GM23248 (cell line): ENCODE measurements around the gene OGFOD1. TPM values are rescaled to one million over a fixed set of nuclear protein-coding genes. Genes with fewer than 3 reads are reported as not detected.

Experiments
- DNase-seq: peaks from one replicate; pipeline ENCODE4 v3.0.0-alpha.2; 2015
- H2AFZ ChIP-seq: fragments of 200-600 bp; sonication (generic); 2 replicates; pipeline ENCODE4 v1.6.1; 2016; ENCODE audit warnings: antibody characterized with exemption
- H3F3A ChIP-seq: fragments of 200-600 bp; sonication (generic); 2 replicates; pipeline ENCODE4 v1.6.1; 2016; ENCODE audit warnings: mild to moderate bottlenecking, antibody characterized with exemption, mixed run types; ENCODE audit not compliant: insufficient read depth
- H3K27ac ChIP-seq: fragments of 200-600 bp; sonication (generic); 2 replicates; pipeline ENCODE4 v1.5.1; 2016; ENCODE audit warnings: mild to moderate bottlenecking
- H3K27me3 ChIP-seq: fragments of 200-600 bp; sonication (generic); replicated peaks from 2 replicates; pipeline ENCODE4 v1.6.1; 2016; ENCODE audit warnings: mild to moderate bottlenecking; ENCODE audit not compliant: insufficient read depth
- H3K36me3 ChIP-seq: fragments of 200-600 bp; sonication (generic); 2 replicates; pipeline ENCODE4 v1.6.1; 2016; ENCODE audit warnings: low read depth, mild to moderate bottlenecking
- H3K4me1 ChIP-seq: fragments of 200-600 bp; sonication (generic); 2 replicates; pipeline ENCODE4 v1.6.1; 2016; ENCODE audit warnings: mild to moderate bottlenecking; ENCODE audit not compliant: insufficient read depth
- H3K4me2 ChIP-seq: fragments of 200-600 bp; sonication (generic); one replicate; pipeline ENCODE4 v1.6.1; 2016; ENCODE audit warnings: mild to moderate bottlenecking; ENCODE audit not compliant: unreplicated experiment
- H3K4me3 ChIP-seq: fragments of 200-600 bp; sonication (generic); 2 replicates; pipeline ENCODE4 v1.5.1; 2016; ENCODE audit warnings: mild to moderate bottlenecking
- H3K79me2 ChIP-seq: fragments of 200-600 bp; sonication (generic); 2 replicates; pipeline ENCODE4 v1.6.1; 2016; ENCODE audit warnings: mild to moderate bottlenecking; ENCODE audit not compliant: insufficient read depth
- H3K9ac ChIP-seq: fragments of 200-600 bp; sonication (generic); 2 replicates; pipeline ENCODE4 v1.6.1; 2016; ENCODE audit warnings: mild to moderate bottlenecking
- H3K9me2 ChIP-seq: fragments of 200-600 bp; sonication (generic); 2 replicates; pipeline ENCODE4 v1.6.1; 2016; ENCODE audit warnings: mixed run types, mild to moderate bottlenecking, moderate library complexity; ENCODE audit not compliant: insufficient read depth
- H3K9me3 ChIP-seq: fragments of 200-600 bp; sonication (generic); one replicate; pipeline ENCODE4 v1.6.1; 2017; ENCODE audit warnings: low read depth
- H4K20me1 ChIP-seq: fragments of 200-600 bp; sonication (generic); 2 replicates; pipeline ENCODE4 v1.6.0; 2016; ENCODE audit not compliant: insufficient read depth
- EZH2 ChIP-seq: fragments of 200-600 bp; sonication (generic); IDR thresholded peaks from 2 replicates; pipeline ENCODE4 v1.6.1; 2018; ENCODE audit warnings: antibody characterized with exemption, mild to moderate bottlenecking; ENCODE audit not compliant: insufficient read depth, poor library complexity, severe bottlenecking
- EZH2phosphoT487 ChIP-seq: fragments of 200-600 bp; sonication (generic); IDR thresholded peaks from 2 replicates; pipeline ENCODE4 v1.6.1; 2018; ENCODE audit warnings: antibody characterized with exemption, moderate library complexity, mild to moderate bottlenecking, low read depth; ENCODE audit not compliant: insufficient read depth
- WGBS, 2 experiments: methylation state at CpG; one replicate each; pipeline ENCODE4 v1.1.6; 2015 to 2017; ENCODE audit warnings: low lambda C conversion rate in 2 of 2, low coverage in 1 of 2; ENCODE audit errors: missing lambda C conversion rate in 2 of 2; 5-methylcytosine and 5-hydroxymethylcytosine counted together
- in situ Hi-C: fragments of 300-500 bp; cut with MboI; formaldehyde crosslinking; loops from 2 replicates; pipeline ENCODE4 v1.15.0; 2020
- polyA plus RNA-seq: library from polyadenylated mRNA; unstranded; fragments of >200 nt; fragmentation: Nextera tagmentation; extraction: Ambion mirVana; gene quantifications from 2 replicates; pipeline ENCODE4 v1.2.1, GENCODE V29; 2016
- total RNA-seq: library from RNA; depleted of rRNA; stranded (reverse); fragments of >200 nt; shearing (Covaris generic); gene quantifications from 2 replicates; pipeline ENCODE4 v1.2.3, GENCODE V29; 2014

The OGFOD1 gene
- total and polyA plus RNA-seq, 2 experiments from 2014 or later, result 59.1 to 101 TPM

DNA sequence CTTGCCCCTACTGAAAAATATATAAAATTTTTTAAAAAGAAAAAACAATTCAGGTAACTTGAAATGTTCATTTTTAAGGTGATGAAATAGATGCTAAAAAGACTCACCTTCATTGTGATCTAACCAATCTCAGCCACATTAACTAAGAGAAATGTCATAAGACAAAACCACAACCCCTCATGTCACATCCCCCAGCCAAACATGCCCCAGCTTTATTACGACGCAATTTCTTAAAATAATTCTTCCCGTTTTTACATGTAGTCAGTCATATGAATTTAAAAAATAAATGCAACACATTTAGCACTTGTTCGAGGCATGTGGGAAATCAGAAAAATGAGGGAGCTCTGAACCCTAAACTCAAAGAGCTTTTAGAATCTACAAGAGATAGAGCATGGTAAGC lies 35.5 kb upstream of the OGFOD1 start:
- Histone ChIP-seq H3K27me3 (no peaks in the 10 kb centered on the region), H3K9me3 (no peaks in the 10 kb centered on the region), H3K4me3 (no peak overlapping the region), H2AFZ (no peak overlapping the region), H3K4me1 (peaks cover 12% of the 10 kb centered on the region), H3K36me3 (peaks cover 9% of the 10 kb centered on the region; the same call in 1 of the 2 replicates), H3F3A (0 out of 2 replicates have a peak, but pooled peaks cover 9% of the 10 kb centered on the region), H3K9me2 (no peaks in the 10 kb centered on the region), H3K9ac (no peak overlapping the region), H4K20me1 (peaks cover 20% of the 10 kb centered on the region; the same call in 1 of the 2 replicates), H3K79me2 (peaks cover 99% of the 10 kb centered on the region), H3K4me2 (no peak overlapping the region), H3K27ac (no peak overlapping the region)
- in situ Hi-C loops, result no loop called here
- TF ChIP-seq EZH2phosphoT487, result no peak
- TF ChIP-seq EZH2, result no peak
- 84 to 86% methylated on average over 4 of the region's 4 CpGs for WGBS, 2 experiments
- DNase-seq, result no peak

DNA sequence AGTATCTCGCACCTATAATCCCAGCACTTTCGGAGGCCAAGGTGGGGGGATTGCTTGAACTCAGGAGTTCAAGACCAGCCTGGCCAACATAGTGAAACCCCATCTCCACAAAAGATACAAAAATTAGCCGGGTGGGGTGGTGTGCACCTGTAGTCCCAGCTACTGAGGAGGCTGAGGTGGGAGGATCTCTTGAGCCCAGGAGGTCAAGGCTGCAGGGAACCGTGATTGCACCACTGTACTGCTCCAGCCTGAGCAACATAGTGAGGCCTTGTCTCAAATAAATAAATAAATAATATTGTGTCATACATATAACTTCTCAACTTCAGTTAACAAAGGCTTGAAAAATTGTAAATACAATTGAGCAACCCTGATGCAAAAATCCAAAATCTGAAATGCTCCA lies 34.2 kb upstream of the OGFOD1 start:
- no peak overlapping the region for H2AFZ ChIP-seq
- in situ Hi-C loops, result no loop called here
- WGBS, 2 experiments, result 96 to 97% methylated on average over 4 of the region's 4 CpGs

DNA sequence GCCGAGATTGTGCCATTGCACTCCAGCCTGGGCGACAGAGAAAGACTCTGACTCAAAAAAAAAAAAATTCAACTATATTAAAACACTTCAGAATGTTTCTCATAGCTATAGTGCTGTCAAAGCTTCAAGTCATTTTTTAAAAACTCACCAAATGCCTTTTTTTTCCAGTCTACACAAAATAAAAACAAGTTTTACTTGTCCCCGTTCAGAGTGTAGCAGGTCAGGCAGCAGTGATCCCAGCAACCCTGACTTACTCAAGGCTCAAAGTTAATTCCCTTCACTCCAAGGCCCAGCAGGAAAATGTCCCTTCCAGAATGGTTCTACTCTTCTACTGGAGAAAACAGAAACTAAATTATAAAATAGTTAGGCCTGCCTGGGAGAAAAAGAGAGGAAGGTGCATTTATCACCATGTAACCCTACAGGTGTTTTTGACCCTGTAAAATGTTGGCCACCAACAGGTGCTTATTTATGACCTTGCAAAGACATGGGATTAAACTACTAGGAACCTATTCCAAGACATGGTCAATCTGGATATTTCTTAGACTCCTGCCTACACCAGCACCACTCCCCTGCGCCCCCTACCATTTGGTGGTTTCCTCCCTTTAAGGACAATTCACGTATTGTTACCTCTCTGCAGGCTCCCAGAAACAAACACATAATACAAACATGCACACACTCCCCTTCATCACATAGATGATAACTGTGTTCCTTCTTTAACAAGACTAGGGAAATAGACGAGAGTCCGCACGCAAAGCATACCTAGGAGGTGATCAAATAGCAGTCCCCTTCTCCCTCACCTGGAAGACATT lies 31.4 kb upstream of the OGFOD1 start:
- Histone ChIP-seq H3K4me1 (peaks cover 35% of the 10 kb centered on the region), H3K9me2 (no peaks in the 10 kb centered on the region), H3K9me3 (no peaks in the 10 kb centered on the region), H3K79me2 (peaks cover 100% of the 10 kb centered on the region), H3K36me3 (no peaks in the 10 kb centered on the region), H2AFZ (no peak overlapping the region), H3K4me2 (no peak overlapping the region), H3K27me3 (no peaks in the 10 kb centered on the region), H3K4me3 (no peak overlapping the region), H3K9ac (no peak overlapping the region), H3K27ac (peak overlapping the region; percentile 52; the same call in 1 of the 2 replicates), H3F3A (peaks cover 17% of the 10 kb centered on the region; the same call in 1 of the 2 replicates), H4K20me1 (peaks cover 31% of the 10 kb centered on the region; the same call in 1 of the 2 replicates)
- 88 to 90% methylated on average over 8 of the region's 8 CpGs for WGBS, 2 experiments
- in situ Hi-C loops, result no loop called here
- no peak for TF ChIP-seq EZH2
- no peak for TF ChIP-seq EZH2phosphoT487
- DNase-seq, result no peak

More for the DNA sequence above, 34.2 kb upstream of the OGFOD1 start:
- no peaks in the 10 kb centered on the region for H3K36me3 ChIP-seq
- H4K20me1 ChIP-seq, result peaks cover 31% of the 10 kb centered on the region; the same call in 1 of the 2 replicates
- H3K9me2 ChIP-seq, result no peaks in the 10 kb centered on the region
- H3K9me3 ChIP-seq, result no peaks in the 10 kb centered on the region
- peaks cover 16% of the 10 kb centered on the region for H3K4me1 ChIP-seq
- DNase-seq, result no peak
- no peak for TF ChIP-seq EZH2phosphoT487
- TF ChIP-seq EZH2, result no peak
- no peak overlapping the region for H3K4me2 ChIP-seq
- H3K79me2 ChIP-seq, result peaks cover 100% of the 10 kb centered on the region
- H3K27me3 ChIP-seq, result no peaks in the 10 kb centered on the region
- no peak overlapping the region for H3K4me3 ChIP-seq
- H3F3A ChIP-seq, result 0 out of 2 replicates have a peak, but pooled peaks cover 9% of the 10 kb centered on the region
- H3K9ac ChIP-seq, result no peak overlapping the region
- H3K27ac ChIP-seq, result no peak overlapping the region

DNA sequence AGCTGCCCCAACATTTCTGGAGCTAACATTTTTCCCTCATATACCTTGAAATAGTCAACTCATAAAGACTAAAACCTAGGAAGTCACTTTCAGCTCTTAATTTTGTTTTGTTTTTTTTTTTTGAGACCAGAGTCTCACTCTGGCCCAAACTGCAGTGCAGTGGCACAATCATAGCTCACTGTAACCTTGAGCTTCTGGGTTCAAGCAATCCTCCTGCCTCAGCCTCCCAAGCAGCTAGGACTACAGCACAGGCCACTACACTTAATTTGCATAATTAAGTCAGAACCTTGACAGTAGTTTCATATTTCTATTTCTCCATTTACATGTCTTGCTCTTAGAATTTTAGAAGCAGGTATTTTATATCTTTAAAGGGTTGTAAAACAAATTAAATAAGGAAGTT lies 30.7 kb upstream of the OGFOD1 start:
- in situ Hi-C loops, result no loop called here
- Histone ChIP-seq H2AFZ (no peak overlapping the region), H3K9me3 (no peaks in the 10 kb centered on the region), H3F3A (peaks cover 17% of the 10 kb centered on the region), H4K20me1 (peaks cover 27% of the 10 kb centered on the region; the same call in 1 of the 2 replicates), H3K79me2 (peaks cover 94% of the 10 kb centered on the region), H3K4me1 (peaks cover 35% of the 10 kb centered on the region), H3K4me2 (no peak overlapping the region), H3K27me3 (no peaks in the 10 kb centered on the region), H3K4me3 (no peak overlapping the region), H3K9ac (no peak overlapping the region), H3K36me3 (no peaks in the 10 kb centered on the region), H3K27ac (no peak overlapping the region), H3K9me2 (no peaks in the 10 kb centered on the region)
- DNase-seq, result no peak
- TF ChIP-seq EZH2phosphoT487, result no peak
- no peak for TF ChIP-seq EZH2
